ENCODE results near the gene SLC38A4. TPM values are rescaled to one million over a fixed set of nuclear protein-coding genes. Genes with fewer than 3 reads are reported as not detected.

Gene SLC38A4
- total and polyA plus RNA-seq, 8 donors = 0.12 to 16.7 (median 8.4) TPM; not detected in 4

DNA sequence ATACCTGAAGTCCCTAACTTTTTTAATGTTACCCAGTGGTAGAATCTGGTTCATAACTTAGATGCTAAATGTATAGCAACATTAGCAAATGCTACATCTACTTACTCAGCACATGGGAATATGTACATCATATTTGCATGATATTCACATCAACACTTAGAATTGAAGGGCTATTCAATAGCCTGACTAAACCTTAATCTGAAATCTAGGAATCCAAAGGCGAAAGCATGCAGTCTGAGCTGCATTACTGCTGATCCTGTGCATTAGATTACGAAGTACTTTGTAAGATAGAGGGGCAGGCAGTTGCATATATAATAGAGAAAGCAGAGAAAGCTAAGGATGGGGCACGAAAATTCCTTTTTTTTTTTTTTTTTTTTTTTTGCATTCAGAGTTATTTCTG is 40.4 kb downstream of the SLC38A4 start:
- no peaks in the 10 kb centered on the region for H3K36me3 ChIP-seq
- intact Hi-C loops (cut with DNase I; ENCODE audit: low total_unique reads) = no loop called here
- H3K4me3 ChIP-seq = no peak overlapping the region
- H3K4me1 ChIP-seq = peaks cover 0 to 8% (median 0%) of the 10 kb centered on the region in 4 donors
- H3K27ac ChIP-seq = no peak overlapping the region
- H3K9me3 ChIP-seq = no peaks in the 10 kb centered on the region
- no peaks in the 10 kb centered on the region for H3K27me3 ChIP-seq
- TF ChIP-seq POLR2AphosphoS5 (IDR thresholded peaks at IDR 0.05) (no peak), POLR2A (IDR thresholded peaks at IDR 0.05) (no peak), EP300 (IDR thresholded peaks at IDR 0.05) (no peak)
- TF ChIP-seq, protein P1, sequence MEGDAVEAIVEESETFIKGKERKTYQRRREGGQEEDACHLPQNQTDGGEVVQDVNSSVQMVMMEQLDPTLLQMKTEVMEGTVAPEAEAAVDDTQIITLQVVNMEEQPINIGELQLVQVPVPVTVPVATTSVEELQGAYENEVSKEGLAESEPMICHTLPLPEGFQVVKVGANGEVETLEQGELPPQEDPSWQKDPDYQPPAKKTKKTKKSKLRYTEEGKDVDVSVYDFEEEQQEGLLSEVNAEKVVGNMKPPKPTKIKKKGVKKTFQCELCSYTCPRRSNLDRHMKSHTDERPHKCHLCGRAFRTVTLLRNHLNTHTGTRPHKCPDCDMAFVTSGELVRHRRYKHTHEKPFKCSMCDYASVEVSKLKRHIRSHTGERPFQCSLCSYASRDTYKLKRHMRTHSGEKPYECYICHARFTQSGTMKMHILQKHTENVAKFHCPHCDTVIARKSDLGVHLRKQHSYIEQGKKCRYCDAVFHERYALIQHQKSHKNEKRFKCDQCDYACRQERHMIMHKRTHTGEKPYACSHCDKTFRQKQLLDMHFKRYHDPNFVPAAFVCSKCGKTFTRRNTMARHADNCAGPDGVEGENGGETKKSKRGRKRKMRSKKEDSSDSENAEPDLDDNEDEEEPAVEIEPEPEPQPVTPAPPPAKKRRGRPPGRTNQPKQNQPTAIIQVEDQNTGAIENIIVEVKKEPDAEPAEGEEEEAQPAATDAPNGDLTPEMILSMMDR (IDR thresholded peaks at IDR 0.05) = no peak
- DNase-seq = no peak
- 81 to 87% (median 87%) methylated on average over 3 of the region's 3 CpGs for WGBS, 5 donors

DNA sequence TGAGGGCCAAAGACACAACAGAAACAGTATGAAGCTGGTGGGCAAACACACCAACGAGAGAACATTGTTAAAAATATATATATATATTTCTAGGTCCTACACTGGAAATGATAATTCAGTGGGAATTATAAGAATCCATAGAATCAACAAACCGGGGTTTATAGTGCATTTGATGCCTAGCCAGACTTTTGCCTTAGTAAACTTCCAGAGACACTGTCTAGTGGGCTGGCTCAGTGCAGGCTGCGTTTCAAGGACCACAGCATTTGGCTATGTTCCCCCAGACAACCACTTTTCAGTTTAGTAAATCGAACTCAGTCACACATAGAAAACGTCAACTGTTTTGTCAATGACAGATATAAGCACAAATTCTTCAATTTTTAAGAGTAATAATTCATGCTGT is 41.9 kb downstream of the SLC38A4 start:
- H3K9me3 ChIP-seq = no peaks in the 10 kb centered on the region
- WGBS, 5 donors = 52 to 72% (median 66%) methylated on average over 5 of the region's 5 CpGs
- intact Hi-C loops (cut with DNase I; ENCODE audit: low total_unique reads) = no loop called here
- no peak overlapping the region for H3K4me3 ChIP-seq
- no peak for DNase-seq
- H3K36me3 ChIP-seq = no peaks in the 10 kb centered on the region
- no peaks in the 10 kb centered on the region for H3K27me3 ChIP-seq
- H3K4me1 ChIP-seq = peaks cover 0 to 8% (median 0%) of the 10 kb centered on the region in 4 donors
- no peak overlapping the region for H3K27ac ChIP-seq
- TF ChIP-seq POLR2A (IDR thresholded peaks at IDR 0.05) = no peak
- TF ChIP-seq, protein P1 (IDR thresholded peaks at IDR 0.05) = no peak
- no peak for TF ChIP-seq EP300 (IDR thresholded peaks at IDR 0.05)
- TF ChIP-seq POLR2AphosphoS5 (IDR thresholded peaks at IDR 0.05) = no peak

- intact Hi-C loops (cut with DNase I; ENCODE audit: low total_unique reads) = no loop called here
- Histone ChIP-seq H3K27me3 (no peaks in the 10 kb centered on the region), H3K4me1 (peaks cover 0 to 4% (median 0%) of the 10 kb centered on the region in 4 donors), H3K27ac (no peak overlapping the region), H3K9me3 (no peaks in the 10 kb centered on the region), H3K4me3 (no peak overlapping the region), H3K36me3 (no peaks in the 10 kb centered on the region)
- DNase-seq = no peak
- TF ChIP-seq POLR2AphosphoS5 (IDR thresholded peaks at IDR 0.05) = no peak
- TF ChIP-seq, protein P1 (IDR thresholded peaks at IDR 0.05) = no peak
- TF ChIP-seq EP300 (IDR thresholded peaks at IDR 0.05) = no peak
- TF ChIP-seq POLR2A (IDR thresholded peaks at IDR 0.05) = no peak
These were observed 45.9 kb downstream of the SLC38A4 start for GRCh38 chr12:46779879-46780278.

DNA sequence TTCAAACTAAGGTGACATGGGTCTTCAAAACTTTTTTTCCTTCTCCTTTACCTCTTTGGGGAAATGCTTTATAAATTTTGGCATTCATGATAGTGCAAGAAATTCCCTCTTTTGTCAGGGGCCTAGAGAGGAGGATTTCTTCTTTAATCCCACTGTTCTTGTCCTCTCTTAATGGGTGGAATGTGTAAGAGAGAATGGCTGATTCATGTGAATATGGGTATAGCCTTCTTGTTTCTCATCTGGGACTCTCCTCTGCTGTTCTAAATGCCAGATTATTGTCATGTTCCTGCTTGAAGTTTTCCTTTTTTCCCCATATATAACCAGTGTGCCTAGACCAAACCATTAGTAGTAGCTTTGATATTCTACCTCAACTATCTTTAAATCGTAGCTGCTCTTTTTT is 46.7 kb downstream of the SLC38A4 start:
- Histone ChIP-seq H3K27ac (no peak overlapping the region), H3K4me3 (no peak overlapping the region), H3K27me3 (no peaks in the 10 kb centered on the region), H3K36me3 (no peaks in the 10 kb centered on the region), H3K9me3 (no peaks in the 10 kb centered on the region), H3K4me1 (no peaks in the 10 kb centered on the region)
- TF ChIP-seq EP300 (IDR thresholded peaks at IDR 0.05) = no peak
- TF ChIP-seq, protein P1 (IDR thresholded peaks at IDR 0.05) = no peak
- no peak for TF ChIP-seq POLR2AphosphoS5 (IDR thresholded peaks at IDR 0.05)
- TF ChIP-seq POLR2A (IDR thresholded peaks at IDR 0.05) = no peak
- WGBS, 5 donors = 87 to 94% (median 92%) methylated on average over 1 of the region's 1 CpG
- intact Hi-C loops (cut with DNase I; ENCODE audit: low total_unique reads) = no loop called here
- DNase-seq = no peak
